HepG2 (cell line): ENCODE data around the gene PARVA. TPM values are rescaled to one million over a fixed set of nuclear protein-coding genes. Genes with fewer than 3 reads are reported as not detected.

ENCODE experiments used
- ATAC-seq: fragments of 200-7000 bp; cut with Tn5 transposase; 3 replicates; pipeline ENCODE4 v1.9.1; 2020; ENCODE audit warnings: mild to moderate bottlenecking, moderate library complexity
- BruUV-seq: library from RNA; stranded (reverse); fragments of 400-500 nt; replicated peaks from 2 replicates; lab custom pipeline; 2021; lab: Mats Ljungman, UMichigan
- CTCF ChIA-PET: fragments of 300-600 bp; formaldehyde crosslinking; extraction: SDS; loops from one replicate; lab custom pipeline; 2021; ENCODE audit warnings: low total read pairs, inconsistent platforms, low intra/inter-chr PET ratio; lab: Yijun Ruan, JAX
- POLR2A ChIA-PET: fragments of 350-600 bp; sonication (Branson Sonifier 250); formaldehyde crosslinking; loops from one replicate; lab custom pipeline; 2020; ENCODE audit warnings: antibody characterized with exemption, inconsistent platforms; lab: Yijun Ruan, JAX
- DNase-seq: peaks from one replicate; pipeline ENCODE4 v3.0.0-alpha.2; 2015; ENCODE audit warnings: low spot score
- FAIRE-seq: peaks from 3 replicates; lab custom pipeline; 2011; peaks lifted over from hg19 to GRCh38; lab: Jason Lieb, UNC
- H2AFZ ChIP-seq: one replicate; pipeline ENCODE4 v1.6.1; 2011; ENCODE audit warnings: low read length, inconsistent platforms
- H3K27ac ChIP-seq: fragments of 300-600 bp; 3 replicates; pipeline ENCODE4 v1.8.0; 2011; ENCODE audit warnings: mixed run types, mild to moderate bottlenecking, mixed read lengths, low read length, inconsistent platforms; ENCODE audit not compliant: insufficient read depth; ENCODE audit errors: extremely low read length
- H3K27me3 ChIP-seq, 2 experiments: fragments of 200-600 bp in 1 of 2; 2 replicates in 1 of 2; 3 replicates in 1 of 2; pipeline versions ENCODE4 v1.6.0 to v1.8.0; 2011; ENCODE audit warnings: low read length in 2 of 2, mild to moderate bottlenecking in 2 of 2, moderate library complexity in 2 of 2, inconsistent platforms in 1 of 2; ENCODE audit not compliant: insufficient read depth in 2 of 2, control insufficient read depth in 1 of 2
- H3K36me3 ChIP-seq, 2 experiments: fragments of 200-600 bp in 1 of 2; replicated peaks in 1 of 2; 2 replicates in 1 of 2; 3 replicates in 1 of 2; pipeline versions ENCODE4 v1.5.1 to v1.8.0; 2011; ENCODE audit warnings: low read length in 2 of 2, inconsistent platforms in 1 of 2; ENCODE audit not compliant: insufficient read depth in 2 of 2, control insufficient read depth in 1 of 2
- H3K4me1 ChIP-seq: 2 replicates; pipeline ENCODE4 v1.5.1; 2012; ENCODE audit warnings: low read length, inconsistent platforms; ENCODE audit not compliant: insufficient read depth
- H3K4me2 ChIP-seq: 2 replicates; pipeline ENCODE4 v1.6.0; 2011; ENCODE audit warnings: low read depth, low read length, inconsistent platforms
- H3K4me3 ChIP-seq, 3 experiments: fragments of 200-600 bp in 1 of 3; sonication (generic), shearing (Covaris generic) in 1 of 3; replicated peaks in 1 of 3; 2 replicates each; pipeline ENCODE4 v1.5.1; 2011 to 2016; ENCODE audit warnings: low read length in 3 of 3, inconsistent platforms in 2 of 3, low read depth in 2 of 3, mild to moderate bottlenecking in 2 of 3, control low read depth in 1 of 3, mixed read lengths in 1 of 3; ENCODE audit not compliant: insufficient read depth in 1 of 3
- H3K79me2 ChIP-seq: one replicate; pipeline ENCODE4 v1.6.1; 2011; ENCODE audit warnings: low read length, inconsistent platforms; ENCODE audit not compliant: insufficient read depth
- H3K9ac ChIP-seq: 2 replicates; pipeline ENCODE4 v1.6.0; 2011; ENCODE audit warnings: mild to moderate bottlenecking, low read depth, low read length, inconsistent platforms; ENCODE audit not compliant: insufficient read depth
- H3K9me3 ChIP-seq: 2 replicates; pipeline ENCODE4 v1.5.1; 2012; ENCODE audit warnings: mild to moderate bottlenecking, low read length
- H4K20me1 ChIP-seq: 2 replicates; pipeline ENCODE4 v1.6.0; 2011; ENCODE audit warnings: inconsistent platforms, mild to moderate bottlenecking, low read length, moderate library complexity; ENCODE audit not compliant: insufficient read depth
- ASH2L ChIP-seq: fragments of 300-600, 200-600 bp; sonication (generic); IDR thresholded peaks from 2 replicates; pipeline ENCODE4 v1.7.0; 2017; ENCODE audit warnings: low read depth, mild to moderate bottlenecking, moderate library complexity, mixed read lengths, low read length; ENCODE audit not compliant: insufficient read length
- CCDC6 ChIP-seq: sonication (generic); formaldehyde crosslinking; IDR thresholded peaks from 2 replicates; pipeline ENCODE4 v1.8.1; 2022; ENCODE audit warnings: mild to moderate bottlenecking, missing genetic modification reagents, moderate library complexity
- HOXA3 ChIP-seq: sonication (generic); formaldehyde crosslinking; IDR thresholded peaks from 2 replicates; pipeline ENCODE4 v1.5.0; 2020; ENCODE audit warnings: missing genetic modification reagents
- IRF9 ChIP-seq: sonication (generic); formaldehyde crosslinking; IDR thresholded peaks from 2 replicates; pipeline ENCODE4 v1.8.0; 2022; ENCODE audit warnings: missing genetic modification reagents, mild to moderate bottlenecking, borderline replicate concordance
- SATB2 ChIP-seq: sonication (generic); formaldehyde crosslinking; IDR thresholded peaks from 2 replicates; pipeline ENCODE4 v1.5.0; 2020; ENCODE audit warnings: missing genetic modification reagents
- WIZ ChIP-seq: sonication (generic); formaldehyde crosslinking; IDR thresholded peaks from 2 replicates; pipeline ENCODE4 v1.5.1; 2020; ENCODE audit warnings: mild to moderate bottlenecking, missing genetic modification reagents
- ZNF235 ChIP-seq: sonication (generic); formaldehyde crosslinking; IDR thresholded peaks from 2 replicates; pipeline ENCODE4 v1.8.1; 2023; ENCODE audit warnings: mild to moderate bottlenecking, missing genetic modification reagents, borderline replicate concordance
- ZNF292 ChIP-seq: sonication (generic); formaldehyde crosslinking; IDR thresholded peaks from 2 replicates; pipeline ENCODE4 v1.8.1; 2022; ENCODE audit warnings: mild to moderate bottlenecking, low read depth, missing genetic modification reagents, borderline replicate concordance
- ZNF557 ChIP-seq: sonication (generic); formaldehyde crosslinking; IDR thresholded peaks from 2 replicates; pipeline ENCODE4 v1.4.0; 2020; ENCODE audit warnings: missing genetic modification reagents
- ZNF777 ChIP-seq: sonication (generic); formaldehyde crosslinking; IDR thresholded peaks from 2 replicates; pipeline ENCODE4 v1.4.0; 2020; ENCODE audit warnings: missing genetic modification reagents
- ZNF780A ChIP-seq: sonication (generic); formaldehyde crosslinking; IDR thresholded peaks from 2 replicates; pipeline ENCODE4 v1.8.0; 2022; ENCODE audit warnings: mild to moderate bottlenecking, missing genetic modification reagents, moderate library complexity
- WGBS: methylation state at CpG from one replicate; pipeline ENCODE4 v1.1.6; 2017; ENCODE audit warnings: low lambda C conversion rate; 5-methylcytosine and 5-hydroxymethylcytosine counted together
- in situ Hi-C: cut with HindIII; loops from 2 replicates; pipeline ENCODE4 v1.10.0; 2017; ENCODE audit warnings: low pct_unique_long_range_greater_than_20kb; ENCODE audit not compliant: extremely low pct_ligation_motif_present
- intact Hi-C: fragments of 100-400 bp; cut with micrococcal nuclease; formaldehyde crosslinking; loops from one replicate; pipeline ENCODE4 v1.10.0; 2022; ENCODE audit not compliant: unreplicated experiment
- polyA plus RNA-seq, 8 experiments: library from polyadenylated mRNA; depleted of rRNA in 3 of 8; stranded (reverse) in 7 of 8; unstranded in 1 of 8; fragments of >200 nt; fragmentation: Illumina TruSeq in 4 of 8; extraction: Trizol in 4 of 8; gene quantifications; 2 replicates each; pipeline versions ENCODE4 v1.2.1 to v1.2.3, GENCODE V29; 2011 to 2016; ENCODE audit warnings: low read depth in 4 of 8, missing spikeins in 1 of 8, mixed read lengths in 1 of 8; ENCODE audit not compliant: insufficient read depth in 1 of 8
- total RNA-seq, 5 experiments: library from RNA; depleted of rRNA; stranded (reverse); fragments of >200 nt; fragmentation: Illumina TruSeq; extraction: Trizol; gene quantifications; 2 replicates each; pipeline ENCODE4 v1.2.3, GENCODE V29; 2016; ENCODE audit warnings: low read depth in 1 of 5
- TF ChIP-seq, protein P1 (sequence below): sonication (generic); formaldehyde crosslinking; IDR thresholded peaks from 2 replicates; pipeline ENCODE4 v1.5.0; 2020; ENCODE audit warnings: missing genetic modification reagents
- TF ChIP-seq, protein P2 (sequence below): IDR thresholded peaks from 2 replicates; pipeline ENCODE4 v1.6.1; 2016; ENCODE audit warnings: missing compliant biosample characterization, missing genetic modification reagents, borderline replicate concordance
- TF ChIP-seq, protein P3 (sequence below): sonication (generic); formaldehyde crosslinking; IDR thresholded peaks from 2 replicates; pipeline ENCODE4 v1.4.0; 2020; ENCODE audit warnings: mild to moderate bottlenecking, missing genetic modification reagents

PARVA gene
- total and polyA plus RNA-seq, 2 of the 13 experiments (the other 11 are each of a cell fraction or from before 2014, with no cell fraction given): 5.9 to 9.1 TPM

DNA sequence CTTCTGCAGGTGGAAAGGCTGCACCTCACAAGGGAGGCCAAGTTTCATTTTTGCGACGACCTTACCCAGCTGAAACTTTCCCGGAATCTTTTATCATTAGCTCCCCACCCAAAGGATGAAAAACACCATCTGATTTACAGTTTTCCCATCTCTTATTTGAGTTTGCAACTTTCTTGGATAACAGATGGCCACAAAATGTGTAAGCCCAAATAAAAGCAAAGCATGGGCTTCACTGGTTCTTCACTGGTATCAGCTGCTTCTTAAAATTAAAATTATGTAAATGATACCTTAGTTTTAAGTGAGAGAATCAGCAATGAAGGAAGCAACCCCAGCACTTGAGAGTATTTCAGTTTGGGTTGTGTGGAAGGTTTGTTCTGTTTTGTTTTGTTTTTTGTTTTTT, 55.8 kb downstream of the PARVA start:
- Histone ChIP-seq H2AFZ (no peak overlapping the region), H3K27ac (no peak overlapping the region), H3K9me3 (no peaks in the 10 kb centered on the region), H3K79me2 (no peaks in the 10 kb centered on the region), H3K4me3 (no peak overlapping the region), H3K27me3 (no peaks in the 10 kb centered on the region), H4K20me1 (no peaks in the 10 kb centered on the region), H3K4me1 (peaks cover 35% of the 10 kb centered on the region), H3K36me3 (no peaks in the 10 kb centered on the region), H3K9ac (no peak overlapping the region), H3K4me2 (no peak overlapping the region)
- POLR2A ChIA-PET: no interaction called here
- BruUV-seq: no TSS peak
- FAIRE-seq (no peak), DNase-seq (no peak), ATAC-seq (no peak)
- in situ Hi-C loops: no loop called here
- TF ChIP-seq WIZ (no peak), CCDC6 (no peak), ZNF292 (CRISPR knock-in tag) (no peak), ASH2L (no peak), ZNF777 (CRISPR knock-in tag) (no peak), HOXA3 (CRISPR knock-in tag) (no peak), SATB2 (CRISPR knock-in tag) (no peak), ZNF235 (CRISPR knock-in tag) (no peak), IRF9 (CRISPR knock-in tag) (no peak), ZNF557 (CRISPR knock-in tag) (no peak), ZNF780A (CRISPR knock-in tag) (no peak)
- TF ChIP-seq, protein P1, sequence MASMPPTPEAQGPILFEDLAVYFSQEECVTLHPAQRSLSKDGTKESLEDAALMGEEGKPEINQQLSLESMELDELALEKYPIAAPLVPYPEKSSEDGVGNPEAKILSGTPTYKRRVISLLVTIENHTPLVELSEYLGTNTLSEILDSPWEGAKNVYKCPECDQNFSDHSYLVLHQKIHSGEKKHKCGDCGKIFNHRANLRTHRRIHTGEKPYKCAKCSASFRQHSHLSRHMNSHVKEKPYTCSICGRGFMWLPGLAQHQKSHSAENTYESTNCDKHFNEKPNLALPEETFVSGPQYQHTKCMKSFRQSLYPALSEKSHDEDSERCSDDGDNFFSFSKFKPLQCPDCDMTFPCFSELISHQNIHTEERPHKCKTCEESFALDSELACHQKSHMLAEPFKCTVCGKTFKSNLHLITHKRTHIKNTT (CRISPR knock-in tag): no peak
- TF ChIP-seq, protein P2, sequence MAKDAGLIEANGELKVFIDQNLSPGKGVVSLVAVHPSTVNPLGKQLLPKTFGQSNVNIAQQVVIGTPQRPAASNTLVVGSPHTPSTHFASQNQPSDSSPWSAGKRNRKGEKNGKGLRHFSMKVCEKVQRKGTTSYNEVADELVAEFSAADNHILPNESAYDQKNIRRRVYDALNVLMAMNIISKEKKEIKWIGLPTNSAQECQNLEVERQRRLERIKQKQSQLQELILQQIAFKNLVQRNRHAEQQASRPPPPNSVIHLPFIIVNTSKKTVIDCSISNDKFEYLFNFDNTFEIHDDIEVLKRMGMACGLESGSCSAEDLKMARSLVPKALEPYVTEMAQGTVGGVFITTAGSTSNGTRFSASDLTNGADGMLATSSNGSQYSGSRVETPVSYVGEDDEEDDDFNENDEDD (CRISPR knock-in tag): no peak
- TF ChIP-seq, protein P3, sequence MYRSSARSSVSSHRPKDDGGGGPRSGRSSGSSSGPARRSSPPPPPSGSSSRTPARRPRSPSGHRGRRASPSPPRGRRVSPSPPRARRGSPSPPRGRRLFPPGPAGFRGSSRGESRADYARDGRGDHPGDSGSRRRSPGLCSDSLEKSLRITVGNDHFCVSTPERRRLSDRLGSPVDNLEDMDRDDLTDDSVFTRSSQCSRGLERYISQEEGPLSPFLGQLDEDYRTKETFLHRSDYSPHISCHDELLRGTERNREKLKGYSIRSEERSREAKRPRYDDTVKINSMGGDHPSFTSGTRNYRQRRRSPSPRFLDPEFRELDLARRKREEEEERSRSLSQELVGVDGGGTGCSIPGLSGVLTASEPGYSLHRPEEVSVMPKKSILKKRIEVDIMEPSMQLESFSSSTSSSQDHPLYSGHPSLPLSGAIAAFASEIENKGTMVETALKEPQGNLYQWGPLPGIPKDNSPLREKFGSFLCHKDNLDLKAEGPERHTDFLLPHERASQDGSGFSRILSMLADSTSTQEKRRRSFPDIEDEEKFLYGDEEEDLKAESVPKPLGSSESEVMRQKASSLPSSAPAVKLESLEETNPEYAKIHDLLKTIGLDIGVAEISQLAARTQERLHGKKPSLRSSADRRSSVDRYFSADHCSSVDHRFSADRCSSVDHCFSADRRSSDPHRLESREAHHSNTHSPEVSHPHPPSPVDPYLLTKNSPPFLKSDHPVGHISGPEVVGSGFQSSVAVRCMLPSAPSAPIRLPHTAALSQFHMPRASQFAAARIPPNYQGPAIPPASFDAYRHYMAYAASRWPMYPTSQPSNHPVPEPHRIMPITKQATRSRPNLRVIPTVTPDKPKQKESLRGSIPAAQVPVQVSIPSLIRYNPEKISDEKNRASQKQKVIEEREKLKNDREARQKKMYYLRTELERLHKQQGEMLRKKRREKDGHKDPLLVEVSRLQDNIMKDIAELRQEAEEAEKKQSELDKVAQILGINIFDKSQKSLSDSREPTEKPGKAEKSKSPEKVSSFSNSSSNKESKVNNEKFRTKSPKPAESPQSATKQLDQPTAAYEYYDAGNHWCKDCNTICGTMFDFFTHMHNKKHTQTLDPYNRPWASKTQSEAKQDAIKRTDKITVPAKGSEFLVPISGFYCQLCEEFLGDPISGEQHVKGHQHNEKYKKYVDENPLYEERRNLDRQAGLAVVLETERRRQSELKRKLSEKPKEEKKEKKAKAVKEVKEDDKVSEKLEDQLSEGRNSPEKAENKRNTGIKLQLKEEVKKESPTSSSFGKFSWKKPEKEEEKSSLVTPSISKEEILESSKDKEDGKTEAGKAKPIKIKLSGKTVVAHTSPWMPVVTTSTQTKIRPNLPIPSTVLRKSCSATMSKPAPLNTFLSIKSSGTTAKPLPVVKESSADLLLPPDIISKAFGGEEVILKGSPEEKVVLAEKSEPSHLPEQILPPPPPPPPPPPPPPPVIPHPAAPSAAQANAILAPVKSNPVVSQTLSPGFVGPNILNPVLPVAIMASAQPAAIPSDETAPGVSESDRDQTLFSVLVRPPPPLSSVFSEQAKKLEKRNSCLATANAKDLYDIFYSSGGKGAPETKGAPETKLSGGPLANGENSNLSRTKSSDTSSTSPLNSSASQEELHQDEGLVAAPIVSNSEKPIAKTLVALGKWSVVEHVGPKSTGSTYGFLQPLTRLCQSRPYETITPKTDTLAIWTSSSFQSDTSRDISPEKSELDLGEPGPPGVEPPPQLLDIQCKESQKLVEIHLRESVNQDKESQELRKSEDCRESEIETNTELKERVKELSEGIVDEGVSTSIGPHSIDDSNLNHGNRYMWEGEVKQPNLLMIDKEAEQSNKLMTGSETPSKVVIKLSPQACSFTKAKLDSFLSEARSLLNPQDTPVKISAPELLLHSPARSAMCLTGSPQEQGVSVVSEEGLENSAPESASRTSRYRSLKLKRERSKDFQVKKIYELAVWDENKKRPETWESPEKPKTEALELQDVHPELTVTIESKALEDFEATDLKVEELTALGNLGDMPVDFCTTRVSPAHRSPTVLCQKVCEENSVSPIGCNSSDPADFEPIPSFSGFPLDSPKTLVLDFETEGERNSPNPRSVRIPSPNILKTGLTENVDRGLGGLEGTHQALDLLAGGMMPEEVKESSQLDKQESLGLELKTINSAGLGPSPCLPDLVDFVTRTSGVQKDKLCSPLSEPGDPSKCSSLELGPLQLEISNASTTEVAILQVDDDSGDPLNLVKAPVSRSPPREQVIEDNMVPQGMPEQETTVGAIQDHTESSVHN (CRISPR knock-in tag): no peak
- 90% methylated on average over 3 of the region's 3 CpGs for WGBS
- intact Hi-C loops: no loop called here
- CTCF ChIA-PET: no interaction called here
